Loucy (cell line): Measurements from ENCODE around the gene NAGS.
A peak's percentile ranks its signal among the peaks of the same experiment; 100 is the strongest.

Experiments
- H2AFZ ChIP-seq: fragments of 200-600 bp; sonication (generic); 2 replicates; pipeline ENCODE4 v1.6.0; 2016; ENCODE audit warnings: antibody characterized with exemption, mild to moderate bottlenecking, low read length, moderate library complexity
- H3F3A ChIP-seq: fragments of 200-600 bp; 2 replicates; pipeline ENCODE4 v1.6.0; 2016; ENCODE audit warnings: antibody characterized with exemption, low read depth, mild to moderate bottlenecking
- H3K27me3 ChIP-seq: fragments of 200-600 bp; sonication (generic); 2 replicates; pipeline ENCODE4 v1.6.1; 2014; ENCODE audit warnings: low read length, mild to moderate bottlenecking; ENCODE audit not compliant: insufficient read depth, poor library complexity, severe bottlenecking
- H3K36me3 ChIP-seq: fragments of 200-600 bp; sonication (generic); 2 replicates; pipeline ENCODE4 v1.6.1; 2016; ENCODE audit warnings: low read length; ENCODE audit not compliant: insufficient read depth
- H3K4me1 ChIP-seq: fragments of 200-600 bp; sonication (generic); 2 replicates; pipeline ENCODE4 v1.5.1; 2014; ENCODE audit warnings: low read length, mild to moderate bottlenecking; ENCODE audit not compliant: insufficient read depth, poor library complexity, severe bottlenecking
- H3K4me2 ChIP-seq: fragments of 200-600 bp; sonication (generic); 2 replicates; pipeline ENCODE4 v1.6.0; 2014; ENCODE audit warnings: antibody characterized with exemption, low read length, low read depth, mild to moderate bottlenecking; ENCODE audit not compliant: poor library complexity, severe bottlenecking
- H3K4me3 ChIP-seq: fragments of 200-600 bp; sonication (generic); 2 replicates; pipeline ENCODE4 v1.5.1; 2014; ENCODE audit warnings: low read length, mild to moderate bottlenecking, mixed read lengths; ENCODE audit not compliant: poor library complexity, severe bottlenecking
- H3K79me2 ChIP-seq: fragments of 200-600 bp; sonication (generic); 2 replicates; pipeline ENCODE4 v1.6.1; 2014; ENCODE audit warnings: low read length; ENCODE audit not compliant: insufficient read depth
- H3K9ac ChIP-seq: fragments of 200-600 bp; sonication (generic); 2 replicates; pipeline ENCODE4 v1.6.0; 2014; ENCODE audit warnings: mild to moderate bottlenecking, low read depth, low read length, moderate library complexity; ENCODE audit not compliant: poor library complexity, severe bottlenecking
- H3K9me2 ChIP-seq: fragments of 200-600 bp; sonication (generic); replicated peaks from 2 replicates; pipeline ENCODE4 v1.6.1; 2016; ENCODE audit warnings: low read depth, low read length, mixed read lengths
- H3K9me3 ChIP-seq: fragments of 200-600 bp; sonication (generic); 2 replicates; pipeline ENCODE4 v1.6.1; 2014; ENCODE audit warnings: mild to moderate bottlenecking, antibody characterized with exemption, low read length, low read depth; ENCODE audit not compliant: insufficient read depth
- H4K20me1 ChIP-seq: fragments of 200-600 bp; sonication (generic); 2 replicates; pipeline ENCODE4 v1.6.0; 2014; ENCODE audit warnings: antibody characterized with exemption, low read length, mild to moderate bottlenecking; ENCODE audit not compliant: insufficient read depth, poor library complexity, severe bottlenecking
- EZH2phosphoT487 ChIP-seq: fragments of 200-600 bp; IDR thresholded peaks from 2 replicates; pipeline ENCODE4 v1.6.1; 2018; ENCODE audit warnings: antibody characterized with exemption, mild to moderate bottlenecking, moderate library complexity, borderline replicate concordance
- TF ChIP-seq, protein P1 (sequence below): fragments of 200-600 bp; sonication (generic); conservative IDR thresholded peaks from 2 replicates; pipeline ENCODE4 v1.5.1; 2014; ENCODE audit warnings: mild to moderate bottlenecking, antibody characterized with exemption, low read length

The NAGS gene

DNA sequence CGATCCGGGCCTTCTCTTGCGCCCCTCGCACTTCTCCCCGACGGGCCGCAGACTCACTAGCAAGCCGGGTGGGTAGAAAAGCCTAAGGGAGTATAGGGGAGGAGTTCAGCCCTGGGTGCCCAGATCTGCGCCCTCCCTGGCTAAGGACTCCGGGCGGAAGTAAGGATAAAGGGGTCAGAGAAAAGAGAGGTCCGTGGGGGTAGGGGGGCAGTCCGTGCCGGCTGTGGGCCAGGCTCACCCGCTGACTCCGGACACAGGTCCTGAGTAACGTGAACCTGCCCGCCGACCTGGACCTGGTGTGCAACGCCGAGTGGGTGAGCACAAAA, 1.8 kb downstream of the NAGS start:
- Histone ChIP-seq H4K20me1 (no peaks in the 10 kb centered on the region), H3K79me2 (no peaks in the 10 kb centered on the region), H3K4me2 (no peak overlapping the region), H3K9ac (no peak overlapping the region), H3K36me3 (no peaks in the 10 kb centered on the region), H3K9me2 (no peaks in the 10 kb centered on the region), H3F3A (no peaks in the 10 kb centered on the region), H2AFZ (no peak overlapping the region), H3K4me3 (no peak overlapping the region), H3K27me3 (no peaks in the 10 kb centered on the region), H3K9me3 (no peaks in the 10 kb centered on the region), H3K4me1 (peaks cover 9% of the 10 kb centered on the region)
- TF ChIP-seq, protein P1, sequence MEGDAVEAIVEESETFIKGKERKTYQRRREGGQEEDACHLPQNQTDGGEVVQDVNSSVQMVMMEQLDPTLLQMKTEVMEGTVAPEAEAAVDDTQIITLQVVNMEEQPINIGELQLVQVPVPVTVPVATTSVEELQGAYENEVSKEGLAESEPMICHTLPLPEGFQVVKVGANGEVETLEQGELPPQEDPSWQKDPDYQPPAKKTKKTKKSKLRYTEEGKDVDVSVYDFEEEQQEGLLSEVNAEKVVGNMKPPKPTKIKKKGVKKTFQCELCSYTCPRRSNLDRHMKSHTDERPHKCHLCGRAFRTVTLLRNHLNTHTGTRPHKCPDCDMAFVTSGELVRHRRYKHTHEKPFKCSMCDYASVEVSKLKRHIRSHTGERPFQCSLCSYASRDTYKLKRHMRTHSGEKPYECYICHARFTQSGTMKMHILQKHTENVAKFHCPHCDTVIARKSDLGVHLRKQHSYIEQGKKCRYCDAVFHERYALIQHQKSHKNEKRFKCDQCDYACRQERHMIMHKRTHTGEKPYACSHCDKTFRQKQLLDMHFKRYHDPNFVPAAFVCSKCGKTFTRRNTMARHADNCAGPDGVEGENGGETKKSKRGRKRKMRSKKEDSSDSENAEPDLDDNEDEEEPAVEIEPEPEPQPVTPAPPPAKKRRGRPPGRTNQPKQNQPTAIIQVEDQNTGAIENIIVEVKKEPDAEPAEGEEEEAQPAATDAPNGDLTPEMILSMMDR, result no peak
- TF ChIP-seq EZH2phosphoT487, result no peak

DNA sequence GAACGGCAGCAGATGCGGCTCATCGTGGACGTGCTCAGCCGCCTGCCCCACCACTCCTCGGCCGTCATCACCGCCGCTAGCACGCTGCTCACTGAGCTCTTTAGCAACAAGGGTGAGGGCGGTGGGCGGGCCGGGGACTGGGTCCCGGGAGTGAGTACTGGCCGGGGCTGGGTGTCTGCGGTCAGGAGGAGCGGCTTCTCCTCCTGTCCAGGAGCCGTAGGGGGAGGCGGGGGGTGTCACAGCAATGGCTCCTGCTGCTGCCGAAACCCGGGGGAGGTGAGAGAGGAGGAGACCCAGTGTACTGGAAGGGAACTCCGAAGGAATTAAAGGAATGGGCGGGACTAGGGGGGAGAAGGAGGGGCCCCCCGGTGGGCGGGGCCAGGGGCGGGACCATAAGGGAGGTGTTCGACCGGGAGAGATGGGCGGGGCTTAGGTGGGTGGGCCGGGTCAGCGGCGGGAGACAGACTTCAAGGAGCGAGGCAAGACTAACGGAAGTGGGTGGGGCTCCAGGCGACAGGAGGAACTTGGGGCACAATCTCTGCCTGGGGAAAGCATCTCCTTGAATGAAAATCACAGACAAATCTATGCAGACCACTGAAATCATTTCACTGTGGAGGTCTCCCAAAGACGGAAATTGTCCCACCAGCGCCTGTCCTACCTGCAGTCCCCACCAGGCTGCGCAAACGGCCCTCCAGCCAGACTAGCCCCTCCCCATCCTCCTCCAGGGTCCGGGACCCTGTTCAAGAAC, 2.4 kb downstream of the NAGS start:
- Histone ChIP-seq H2AFZ (peak overlapping the region; percentile 59; the same call in 1 of the 2 replicates), H3K4me1 (peaks cover 9% of the 10 kb centered on the region), H3F3A (no peaks in the 10 kb centered on the region), H3K4me2 (peak overlapping the region; percentile 81), H3K9ac (no peak overlapping the region), H3K9me3 (no peaks in the 10 kb centered on the region), H3K36me3 (no peaks in the 10 kb centered on the region), H3K4me3 (peak overlapping the region; percentile 67), H3K27me3 (no peaks in the 10 kb centered on the region), H4K20me1 (no peaks in the 10 kb centered on the region), H3K9me2 (no peaks in the 10 kb centered on the region), H3K79me2 (no peaks in the 10 kb centered on the region)
- TF ChIP-seq, protein P1, result peak; percentile 46
- TF ChIP-seq EZH2phosphoT487, result no peak

DNA sequence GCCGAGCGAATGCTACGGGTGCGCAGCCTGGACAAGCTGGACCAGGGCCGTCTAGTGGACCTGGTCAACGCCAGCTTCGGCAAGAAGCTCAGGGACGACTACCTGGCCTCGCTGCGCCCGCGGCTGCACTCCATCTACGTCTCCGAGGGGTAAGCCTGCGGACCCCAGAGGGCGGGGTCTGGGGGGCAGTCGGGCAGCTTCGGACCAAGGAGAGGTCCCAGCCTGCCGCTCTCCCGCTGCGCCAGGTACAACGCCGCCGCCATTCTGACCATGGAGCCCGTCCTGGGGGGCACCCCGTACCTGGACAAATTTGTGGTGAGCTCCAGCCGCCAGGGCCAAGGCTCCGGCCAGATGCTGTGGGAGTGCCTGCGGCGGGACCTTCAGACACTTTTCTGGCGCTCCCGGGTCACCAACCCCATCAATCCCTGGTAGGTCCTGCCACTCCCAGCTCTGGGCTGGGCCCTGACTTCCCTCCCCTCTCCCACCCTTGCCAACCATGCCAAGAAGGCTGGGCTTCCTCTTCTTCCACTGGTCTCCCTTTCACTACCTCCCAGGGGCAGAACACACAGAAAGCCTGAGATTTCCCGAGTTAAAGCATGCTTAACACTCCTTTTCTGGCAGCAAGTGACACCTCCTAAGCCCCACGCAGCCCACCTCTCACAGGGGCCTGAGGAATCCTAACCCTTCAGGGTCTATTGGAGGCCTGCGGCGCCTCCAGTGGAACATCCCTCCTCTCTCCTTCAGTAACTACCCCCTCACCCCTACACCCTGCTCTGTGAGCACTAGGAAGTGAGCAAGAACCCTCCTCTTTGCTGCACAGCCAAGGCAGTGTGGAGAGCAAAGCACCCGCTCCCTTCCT, 3.2 kb downstream of the NAGS start:
- Histone ChIP-seq H2AFZ (peak overlapping the region; percentile 59; the same call in 1 of the 2 replicates), H3K9me3 (no peaks in the 10 kb centered on the region), H3K4me1 (peaks cover 9% of the 10 kb centered on the region), H3F3A (no peaks in the 10 kb centered on the region), H4K20me1 (no peaks in the 10 kb centered on the region), H3K27me3 (no peaks in the 10 kb centered on the region), H3K4me3 (peak overlapping the region; percentile 67), H3K36me3 (no peaks in the 10 kb centered on the region), H3K79me2 (no peaks in the 10 kb centered on the region), H3K9ac (no peak overlapping the region), H3K9me2 (no peaks in the 10 kb centered on the region), H3K4me2 (peak overlapping the region; percentile 81)
- TF ChIP-seq, protein P1, result no peak
- TF ChIP-seq EZH2phosphoT487, result no peak
